NOMO-1 (cell line): ENCODE measurements around the gene DOK6.
A peak's percentile ranks its signal among the peaks of the same experiment; 100 is the strongest.
"Not testable (repeated sequence)": the region's sequence is repeated elsewhere in the genome, so short reads cannot be mapped to it uniquely, and the experiment has no call there.

Experiments
- DNase-seq, 2 experiments: peaks; one replicate each; lab custom pipeline; 2025; ENCODE audit not compliant: unreplicated experiment in 2 of 2; lab: John Stamatoyannopoulos, UW

Gene DOK6

GRCh38 chr18:69845593-69846506, 445.2 kb downstream of the DOK6 start:
- no peak for DNase-seq

- DNase-seq: no peak
These were observed 452.4 kb downstream of the DOK6 start for GRCh38 chr18:69853051-69853450.

- DNase-seq: no peak
These were observed 453.8 kb downstream of the DOK6 start for GRCh38 chr18:69854455-69854854.

GRCh38 chr18:69858897-69859296, 458.2 kb downstream of the DOK6 start:
- no peak for DNase-seq

- not testable (repeated sequence) for DNase-seq
These were observed 464.1 kb downstream of the DOK6 start for GRCh38 chr18:69864802-69865201.

GRCh38 chr18:69865776-69866175, 465.1 kb downstream of the DOK6 start:
- no peak for DNase-seq

GRCh38 chr18:69866212-69866611, 465.5 kb downstream of the DOK6 start:
- DNase-seq: no peak

- no peak for DNase-seq
These were observed 470.0 kb downstream of the DOK6 start for GRCh38 chr18:69870736-69871135.

GRCh38 chr18:69871363-69871762, 470.7 kb downstream of the DOK6 start:
- DNase-seq: no peak

- DNase-seq: no peak
These were observed 472.0 kb downstream of the DOK6 start for GRCh38 chr18:69872661-69873060.

GRCh38 chr18:69874058-69874457, 473.4 kb downstream of the DOK6 start:
- no peak for DNase-seq

GRCh38 chr18:69876490-69876889, 475.8 kb downstream of the DOK6 start:
- no peak for DNase-seq

GRCh38 chr18:69878213-69878933, 477.7 kb downstream of the DOK6 start:
- no peak for DNase-seq

GRCh38 chr18:69879051-69879450, 478.4 kb downstream of the DOK6 start:
- not testable (repeated sequence) for DNase-seq

- DNase-seq: no peak
These were observed 479.4 kb downstream of the DOK6 start for GRCh38 chr18:69880083-69880482.

- no peak for DNase-seq
These were observed 482.4 kb downstream of the DOK6 start for GRCh38 chr18:69882965-69883668.

- no peak for DNase-seq
These were observed 483.1 kb downstream of the DOK6 start for GRCh38 chr18:69883781-69884180.

- no peak for DNase-seq
These were observed 484.7 kb downstream of the DOK6 start for GRCh38 chr18:69885355-69885754.

- DNase-seq: no peak
These were observed 485.3 kb downstream of the DOK6 start for GRCh38 chr18:69885841-69886531.

- DNase-seq: no peak
These were observed 486.6 kb downstream of the DOK6 start for GRCh38 chr18:69887256-69887655.

- peak in 1 of 2 experiments; percentile 45 for DNase-seq
These were observed 488.3 kb downstream of the DOK6 start for GRCh38 chr18:69889009-69889408.
